HL-60 (cell line): ENCODE measurements around the gene DLG1.

Source experiments
- GABPA ChIP-seq: IDR thresholded peaks from 2 replicates; pipeline ENCODE4 v1.6.1; 2012; ENCODE audit warnings: low read depth
- POLR2AphosphoS5 ChIP-seq: IDR thresholded peaks from 2 replicates; pipeline ENCODE4 v1.6.1; 2012; ENCODE audit warnings: low read depth
- TF ChIP-seq, protein P1 (sequence below): IDR thresholded peaks from one replicate; pipeline ENCODE4 v1.5.1; 2011; ENCODE audit warnings: low read length, control low read depth, inconsistent platforms; ENCODE audit not compliant: insufficient read depth
- TF ChIP-seq, protein P2 (sequence below): IDR thresholded peaks from 2 replicates; pipeline ENCODE4 v1.6.1; 2012; ENCODE audit warnings: low read depth; ENCODE audit not compliant: insufficient replicate concordance

- TF ChIP-seq, protein P1, sequence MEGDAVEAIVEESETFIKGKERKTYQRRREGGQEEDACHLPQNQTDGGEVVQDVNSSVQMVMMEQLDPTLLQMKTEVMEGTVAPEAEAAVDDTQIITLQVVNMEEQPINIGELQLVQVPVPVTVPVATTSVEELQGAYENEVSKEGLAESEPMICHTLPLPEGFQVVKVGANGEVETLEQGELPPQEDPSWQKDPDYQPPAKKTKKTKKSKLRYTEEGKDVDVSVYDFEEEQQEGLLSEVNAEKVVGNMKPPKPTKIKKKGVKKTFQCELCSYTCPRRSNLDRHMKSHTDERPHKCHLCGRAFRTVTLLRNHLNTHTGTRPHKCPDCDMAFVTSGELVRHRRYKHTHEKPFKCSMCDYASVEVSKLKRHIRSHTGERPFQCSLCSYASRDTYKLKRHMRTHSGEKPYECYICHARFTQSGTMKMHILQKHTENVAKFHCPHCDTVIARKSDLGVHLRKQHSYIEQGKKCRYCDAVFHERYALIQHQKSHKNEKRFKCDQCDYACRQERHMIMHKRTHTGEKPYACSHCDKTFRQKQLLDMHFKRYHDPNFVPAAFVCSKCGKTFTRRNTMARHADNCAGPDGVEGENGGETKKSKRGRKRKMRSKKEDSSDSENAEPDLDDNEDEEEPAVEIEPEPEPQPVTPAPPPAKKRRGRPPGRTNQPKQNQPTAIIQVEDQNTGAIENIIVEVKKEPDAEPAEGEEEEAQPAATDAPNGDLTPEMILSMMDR, result no peak
- TF ChIP-seq, protein P2, sequence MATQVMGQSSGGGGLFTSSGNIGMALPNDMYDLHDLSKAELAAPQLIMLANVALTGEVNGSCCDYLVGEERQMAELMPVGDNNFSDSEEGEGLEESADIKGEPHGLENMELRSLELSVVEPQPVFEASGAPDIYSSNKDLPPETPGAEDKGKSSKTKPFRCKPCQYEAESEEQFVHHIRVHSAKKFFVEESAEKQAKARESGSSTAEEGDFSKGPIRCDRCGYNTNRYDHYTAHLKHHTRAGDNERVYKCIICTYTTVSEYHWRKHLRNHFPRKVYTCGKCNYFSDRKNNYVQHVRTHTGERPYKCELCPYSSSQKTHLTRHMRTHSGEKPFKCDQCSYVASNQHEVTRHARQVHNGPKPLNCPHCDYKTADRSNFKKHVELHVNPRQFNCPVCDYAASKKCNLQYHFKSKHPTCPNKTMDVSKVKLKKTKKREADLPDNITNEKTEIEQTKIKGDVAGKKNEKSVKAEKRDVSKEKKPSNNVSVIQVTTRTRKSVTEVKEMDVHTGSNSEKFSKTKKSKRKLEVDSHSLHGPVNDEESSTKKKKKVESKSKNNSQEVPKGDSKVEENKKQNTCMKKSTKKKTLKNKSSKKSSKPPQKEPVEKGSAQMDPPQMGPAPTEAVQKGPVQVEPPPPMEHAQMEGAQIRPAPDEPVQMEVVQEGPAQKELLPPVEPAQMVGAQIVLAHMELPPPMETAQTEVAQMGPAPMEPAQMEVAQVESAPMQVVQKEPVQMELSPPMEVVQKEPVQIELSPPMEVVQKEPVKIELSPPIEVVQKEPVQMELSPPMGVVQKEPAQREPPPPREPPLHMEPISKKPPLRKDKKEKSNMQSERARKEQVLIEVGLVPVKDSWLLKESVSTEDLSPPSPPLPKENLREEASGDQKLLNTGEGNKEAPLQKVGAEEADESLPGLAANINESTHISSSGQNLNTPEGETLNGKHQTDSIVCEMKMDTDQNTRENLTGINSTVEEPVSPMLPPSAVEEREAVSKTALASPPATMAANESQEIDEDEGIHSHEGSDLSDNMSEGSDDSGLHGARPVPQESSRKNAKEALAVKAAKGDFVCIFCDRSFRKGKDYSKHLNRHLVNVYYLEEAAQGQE, result no peak
- no peak for TF ChIP-seq POLR2AphosphoS5
- no peak for TF ChIP-seq GABPA
These were observed 275.0 kb downstream of the DLG1 start for GRCh38 chr3:197023241-197023997.
